ENCODE measurements around the gene MDM4. TPM values are rescaled to one million over a fixed set of nuclear protein-coding genes. Genes with fewer than 3 reads are reported as not detected.

MDM4 gene
- total RNA-seq, 1 experiment from 2014 or later: 42.1 TPM

GRCh38 chr1:204598319-204598969 lies 82.2 kb downstream of the MDM4 start:
- H3K4me3 ChIP-seq (ENCODE audit: low read depth in 2 of 2, low read length in 2 of 2): no peak overlapping the region
- intact Hi-C loops (cut with micrococcal nuclease; ENCODE audit: unreplicated experiment): no loop called here
- H3K27me3 ChIP-seq (ENCODE audit: control insufficient read depth, insufficient read depth, low read length): no peaks in the 10 kb centered on the region
- no peaks in the 10 kb centered on the region for H3K4me1 ChIP-seq (ENCODE audit: control insufficient read depth, insufficient read depth, low read length)
- in situ Hi-C loops (cut with HindIII; ENCODE audit: low pct_unique_long_range_greater_than_20kb, low sequenced_read_pairs): no loop called here
- no peaks in the 10 kb centered on the region for H3K9me3 ChIP-seq (ENCODE audit: control insufficient read depth, insufficient read depth, low read depth, low read length)
- H3K27ac ChIP-seq (ENCODE audit: low read length): no peak overlapping the region
- ChIA-PET POLR2A (interaction anchor here (0.5 kb wide), 1 partner anchor 1052 kb away, joined by 4 read pairs; no protein-coding TSS in a partner anchor), CTCF (no interaction called here)
- no peak for TF ChIP-seq TCF7L2 (IDR thresholded peaks at IDR 0.05; ENCODE audit: low read depth, low read length)
- TF ChIP-seq POLR2AphosphoS5 (IDR thresholded peaks at IDR 0.05; ENCODE audit: low read depth, low read length): no peak
- no peak for TF ChIP-seq SIN3A (IDR thresholded peaks at IDR 0.05; ENCODE audit: borderline replicate concordance, insufficient read depth, low read depth, low read length)
- TF ChIP-seq REST (IDR thresholded peaks at IDR 0.05; ENCODE audit: insufficient read depth in 1 of 2, low read depth in 2 of 2, low read length in 1 of 2): no peak
- no peak for TF ChIP-seq CTCF (IDR thresholded peaks at IDR 0.05)
- BruUV-seq (replicated peaks): no TSS peak
- ATAC-seq (no peak), DNase-seq (ENCODE audit: low read depth, low spot score) (no peak)
- H3K36me3 ChIP-seq (ENCODE audit: control insufficient read depth, insufficient read depth, low read length): no peaks in the 10 kb centered on the region

- no peaks in the 10 kb centered on the region for H3K27me3 ChIP-seq (ENCODE audit: control insufficient read depth, insufficient read depth, low read length)
- CTCF ChIA-PET: no interaction called here
- intact Hi-C loops (cut with micrococcal nuclease; ENCODE audit: unreplicated experiment): no loop called here
These were observed 82.9 kb downstream of the MDM4 start for GRCh38 chr1:204599098-204599497.

More at GRCh38 chr1:204599098-204599497, 82.9 kb downstream of the MDM4 start:
- Histone ChIP-seq H3K4me3 (ENCODE audit: low read depth in 2 of 2, low read length in 2 of 2) (no peak overlapping the region), H3K4me1 (ENCODE audit: control insufficient read depth, insufficient read depth, low read length) (no peaks in the 10 kb centered on the region), H3K27ac (ENCODE audit: low read length) (no peak overlapping the region), H3K9me3 (ENCODE audit: control insufficient read depth, insufficient read depth, low read depth, low read length) (no peaks in the 10 kb centered on the region), H3K36me3 (ENCODE audit: control insufficient read depth, insufficient read depth, low read length) (no peaks in the 10 kb centered on the region)
- no TSS peak for BruUV-seq (replicated peaks)
- no peak for ATAC-seq
- POLR2A ChIA-PET: interaction anchor here (0.5 kb wide), 1 partner anchor 1053 kb away, joined by 4 read pairs; no protein-coding TSS in a partner anchor
- TF ChIP-seq POLR2AphosphoS5 (IDR thresholded peaks at IDR 0.05; ENCODE audit: low read depth, low read length): no peak
- TF ChIP-seq TCF7L2 (IDR thresholded peaks at IDR 0.05; ENCODE audit: low read depth, low read length): no peak
- TF ChIP-seq CTCF (IDR thresholded peaks at IDR 0.05): no peak
- TF ChIP-seq SIN3A (IDR thresholded peaks at IDR 0.05; ENCODE audit: borderline replicate concordance, insufficient read depth, low read depth, low read length): no peak
- TF ChIP-seq REST (IDR thresholded peaks at IDR 0.05; ENCODE audit: insufficient read depth in 1 of 2, low read depth in 2 of 2, low read length in 1 of 2): no peak
- in situ Hi-C loops (cut with HindIII; ENCODE audit: low pct_unique_long_range_greater_than_20kb, low sequenced_read_pairs): no loop called here
- no peak for DNase-seq (ENCODE audit: low read depth, low spot score)
